SKM-1 (cell line): ENCODE results near the gene KLHDC7A.

Experiments
- DNase-seq: peaks from one replicate; lab custom pipeline; 2025; ENCODE audit not compliant: unreplicated experiment; lab: John Stamatoyannopoulos, UW

Gene KLHDC7A

DNA sequence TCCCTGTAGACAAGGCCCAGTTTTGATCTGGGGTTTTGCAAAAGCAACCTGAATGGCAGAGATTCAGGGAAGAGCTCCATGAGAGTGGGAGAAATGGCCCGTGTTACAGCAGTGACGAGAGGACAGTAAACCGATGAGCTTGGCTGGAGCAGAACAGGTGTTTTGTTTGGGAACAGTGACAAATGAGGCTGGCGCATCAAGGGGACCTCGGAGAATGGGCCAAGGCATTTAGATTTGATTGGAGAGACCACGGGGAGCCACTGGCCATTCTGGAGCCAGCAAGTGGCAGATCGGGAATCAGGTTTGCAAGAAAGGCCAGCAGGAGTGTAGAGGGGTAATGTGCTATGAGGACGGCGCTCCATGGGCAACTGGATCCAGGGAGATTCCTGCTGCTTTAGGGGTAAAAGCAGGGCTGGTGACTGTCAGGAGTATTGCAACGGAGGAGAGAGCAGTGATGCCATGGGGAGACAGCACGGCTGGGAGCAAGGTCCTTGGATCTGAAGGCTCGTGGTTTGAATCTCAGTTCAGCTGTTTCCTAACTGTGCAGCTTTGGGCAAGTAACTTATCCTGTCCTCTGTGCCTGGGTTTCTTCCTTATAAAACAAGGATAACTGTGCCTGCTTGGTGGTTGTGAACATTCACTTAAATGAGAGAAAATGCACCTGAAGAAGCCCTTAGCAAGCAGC lies 9.9 kb upstream of the KLHDC7A start:
- no peak for DNase-seq

DNA sequence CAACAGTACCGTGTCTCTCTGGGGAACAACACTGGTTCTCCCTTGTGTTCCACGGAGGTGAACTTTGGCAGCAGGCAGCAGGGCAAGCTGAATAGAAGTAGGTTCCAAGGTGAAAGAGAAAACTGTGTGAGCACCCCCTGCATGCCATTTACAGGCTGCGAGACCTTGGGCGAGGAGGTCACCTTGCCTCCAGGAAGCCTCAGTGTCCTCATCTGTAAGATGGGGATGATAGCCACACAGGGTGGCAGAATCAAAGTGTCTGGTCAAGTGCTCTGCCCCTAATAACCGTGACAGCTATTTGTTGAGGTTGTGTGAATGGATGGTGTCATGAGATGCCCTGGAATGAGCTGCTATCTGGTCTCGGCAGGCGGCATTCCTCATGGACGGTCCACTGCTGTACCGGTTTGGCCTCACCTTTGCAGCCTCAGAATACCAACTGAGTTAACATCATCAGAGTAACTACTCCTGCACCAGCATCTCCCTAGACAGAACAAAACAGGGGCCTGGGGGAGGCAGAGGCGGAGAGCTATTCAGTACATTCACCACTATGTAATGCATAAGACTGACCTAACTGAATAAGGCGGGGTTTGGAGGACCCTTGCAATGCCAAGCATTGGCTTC lies 7.4 kb upstream of the KLHDC7A start:
- no peak for DNase-seq

DNA sequence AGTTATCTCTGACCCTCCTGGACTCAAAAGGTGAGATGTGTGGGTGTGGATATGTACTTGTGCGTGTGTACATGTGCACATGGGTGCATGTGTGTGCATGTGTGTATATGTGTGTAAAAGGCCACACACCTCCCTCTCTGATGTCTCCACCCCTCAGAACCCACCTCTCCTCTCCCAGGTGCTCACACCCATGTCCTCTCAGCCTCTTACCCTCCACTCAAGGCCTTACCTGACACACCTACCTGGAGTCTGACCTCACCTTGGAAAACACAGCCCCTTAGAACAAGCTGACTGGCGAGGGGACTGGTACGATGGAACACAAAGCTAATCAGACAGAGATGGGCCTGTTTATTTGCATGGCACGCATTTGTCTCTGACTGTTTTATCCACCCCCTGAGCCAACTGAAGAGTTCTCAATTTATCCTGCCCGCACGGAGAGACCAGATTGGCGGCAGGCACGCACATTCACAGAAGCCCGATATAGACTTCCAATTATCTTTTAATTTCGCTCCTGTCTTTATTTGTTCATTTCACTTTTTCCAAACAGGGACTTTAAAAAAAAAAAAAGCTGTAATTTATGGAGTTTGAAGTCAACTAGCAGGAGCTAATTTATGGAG lies 6.1 kb upstream of the KLHDC7A start:
- no peak for DNase-seq

DNA sequence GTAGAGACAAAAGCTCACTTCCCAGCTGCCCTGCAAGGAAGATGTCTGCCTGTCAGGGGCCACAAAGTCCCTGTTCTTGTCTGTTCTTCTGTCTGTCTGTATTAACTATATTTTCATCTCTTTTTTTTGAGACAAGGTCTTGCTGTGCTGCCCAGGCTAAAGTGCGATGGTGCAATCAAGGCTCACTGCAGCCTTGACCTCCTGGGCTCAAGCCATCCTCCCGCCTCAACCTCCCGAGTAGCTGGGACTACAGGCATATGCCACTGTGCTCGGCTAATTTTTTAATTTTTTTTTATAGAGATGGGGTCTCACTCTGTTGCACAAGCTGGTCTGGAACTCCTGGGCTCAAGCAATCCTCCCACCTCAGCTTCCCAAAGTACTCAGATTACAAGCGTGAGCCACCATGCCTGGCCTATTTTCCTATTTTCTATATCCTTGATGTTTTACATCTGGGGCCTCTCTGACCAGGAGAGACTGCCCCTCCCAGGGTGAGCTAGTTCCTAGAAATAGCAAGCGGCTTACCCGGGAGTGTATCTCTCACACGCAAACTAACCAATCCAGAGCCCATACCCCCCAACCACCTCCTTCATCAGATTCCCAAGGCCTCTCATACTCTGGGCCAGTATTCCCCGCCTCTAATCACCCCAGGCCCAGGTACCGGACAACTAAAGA lies 5.4 kb upstream of the KLHDC7A start:
- DNase-seq = no peak

DNA sequence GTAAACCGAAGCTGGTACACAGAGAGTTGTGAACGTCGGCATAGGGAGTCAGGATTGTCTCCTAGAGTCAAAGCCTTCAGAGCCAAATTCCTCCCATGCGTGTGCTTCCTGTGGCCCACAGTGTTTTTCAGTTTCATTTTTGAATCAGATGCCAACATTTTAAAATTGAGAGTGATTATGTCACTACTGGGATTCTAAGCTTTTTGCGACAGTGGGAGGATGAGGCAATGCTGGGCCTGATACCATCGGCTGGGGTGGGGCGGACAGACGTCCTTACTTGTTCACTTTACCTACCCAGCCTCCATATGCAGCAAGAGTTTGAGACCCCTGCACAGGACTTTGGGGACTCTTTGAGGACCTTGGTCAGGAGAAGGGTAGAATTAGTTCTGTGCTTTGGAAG lies 1.3 kb upstream of the KLHDC7A start:
- DNase-seq = no peak

DNA sequence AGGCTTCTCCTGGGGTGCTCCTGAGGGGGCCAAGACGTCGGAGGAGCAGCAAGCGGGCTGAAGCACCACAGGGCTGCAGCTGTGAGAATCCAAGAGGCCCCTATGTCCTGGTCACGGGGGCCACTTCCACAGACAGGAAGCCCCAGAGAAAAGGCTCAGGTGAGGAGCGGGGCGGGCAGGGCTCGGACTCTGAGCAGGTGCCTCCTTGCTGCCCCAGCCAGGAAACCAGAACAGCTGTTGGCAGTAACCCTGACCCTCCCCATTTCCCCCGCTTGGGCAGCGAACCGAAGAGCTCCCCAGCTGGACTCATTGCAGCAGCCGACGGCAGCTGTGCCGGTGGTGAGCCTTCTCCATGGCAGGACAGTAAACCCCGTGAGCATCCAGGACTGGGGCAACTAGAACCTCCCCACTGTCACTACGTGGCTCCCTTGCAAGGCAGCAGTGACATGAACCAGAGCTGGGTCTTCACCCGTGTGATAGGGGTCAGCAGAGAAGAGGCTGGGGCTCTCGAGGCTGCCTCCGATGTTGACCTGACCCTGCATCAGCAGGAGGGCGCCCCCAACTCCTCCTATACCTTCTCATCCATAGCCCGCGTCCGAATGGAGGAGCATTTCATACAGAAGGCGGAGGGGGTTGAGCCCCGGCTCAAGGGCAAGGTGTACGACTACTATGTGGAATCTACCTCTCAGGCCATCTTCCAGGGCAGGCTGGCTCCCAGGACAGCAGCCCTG lies 625 bp downstream of the KLHDC7A start:
- no peak for DNase-seq

DNA sequence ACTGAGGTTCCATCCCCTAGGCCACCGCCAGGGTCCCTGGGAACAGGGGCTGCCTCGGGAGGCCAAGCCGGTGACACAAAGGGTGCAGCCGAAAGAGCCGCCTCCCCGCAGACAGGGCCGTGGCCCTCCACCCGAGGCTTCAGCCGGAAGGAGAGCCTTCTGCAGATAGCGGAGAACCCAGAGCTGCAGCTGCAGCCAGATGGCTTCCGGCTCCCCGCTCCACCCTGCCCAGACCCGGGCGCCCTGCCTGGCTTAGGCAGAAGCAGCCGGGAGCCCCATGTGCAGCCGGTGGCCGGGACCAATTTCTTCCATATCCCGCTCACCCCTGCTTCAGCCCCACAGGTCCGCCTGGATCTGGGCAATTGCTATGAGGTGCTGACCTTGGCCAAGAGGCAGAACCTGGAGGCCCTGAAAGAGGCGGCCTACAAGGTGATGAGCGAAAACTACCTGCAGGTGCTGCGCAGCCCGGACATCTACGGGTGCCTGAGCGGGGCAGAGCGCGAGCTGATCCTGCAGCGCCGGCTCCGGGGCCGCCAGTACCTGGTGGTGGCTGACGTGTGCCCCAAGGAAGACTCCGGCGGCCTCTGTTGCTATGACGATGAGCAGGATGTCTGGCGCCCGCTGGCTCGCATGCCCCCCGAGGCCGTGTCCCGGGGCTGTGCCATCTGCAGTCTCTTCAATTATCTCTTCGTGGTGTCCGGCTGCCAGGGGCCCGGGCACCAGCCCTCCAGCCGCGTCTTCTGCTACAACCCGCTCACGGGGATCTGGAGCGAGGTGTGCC lies 1.4 kb downstream of the KLHDC7A start:
- DNase-seq = no peak

DNA sequence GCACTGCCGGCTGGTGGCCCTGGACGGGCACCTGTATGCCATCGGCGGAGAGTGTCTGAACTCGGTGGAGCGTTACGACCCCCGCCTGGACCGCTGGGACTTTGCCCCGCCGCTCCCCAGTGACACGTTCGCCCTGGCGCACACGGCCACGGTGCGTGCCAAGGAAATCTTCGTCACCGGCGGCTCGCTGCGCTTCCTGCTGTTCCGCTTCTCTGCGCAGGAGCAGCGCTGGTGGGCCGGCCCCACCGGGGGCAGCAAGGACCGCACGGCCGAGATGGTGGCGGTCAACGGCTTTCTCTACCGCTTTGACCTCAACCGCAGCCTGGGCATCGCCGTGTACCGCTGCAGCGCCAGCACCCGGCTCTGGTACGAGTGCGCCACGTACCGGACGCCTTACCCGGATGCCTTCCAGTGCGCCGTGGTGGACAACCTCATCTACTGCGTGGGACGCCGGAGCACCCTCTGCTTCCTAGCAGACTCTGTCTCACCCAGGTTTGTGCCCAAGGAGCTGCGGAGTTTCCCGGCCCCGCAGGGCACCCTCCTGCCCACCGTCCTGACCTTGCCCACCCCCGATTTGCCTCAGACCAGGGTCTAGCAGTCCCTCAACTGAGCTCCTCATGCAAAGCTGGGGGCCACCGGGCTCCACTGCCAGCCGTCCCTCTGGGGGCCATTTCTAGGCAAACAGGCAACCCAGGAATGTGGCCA lies 2.1 kb downstream of the KLHDC7A start:
- DNase-seq = no peak

DNA sequence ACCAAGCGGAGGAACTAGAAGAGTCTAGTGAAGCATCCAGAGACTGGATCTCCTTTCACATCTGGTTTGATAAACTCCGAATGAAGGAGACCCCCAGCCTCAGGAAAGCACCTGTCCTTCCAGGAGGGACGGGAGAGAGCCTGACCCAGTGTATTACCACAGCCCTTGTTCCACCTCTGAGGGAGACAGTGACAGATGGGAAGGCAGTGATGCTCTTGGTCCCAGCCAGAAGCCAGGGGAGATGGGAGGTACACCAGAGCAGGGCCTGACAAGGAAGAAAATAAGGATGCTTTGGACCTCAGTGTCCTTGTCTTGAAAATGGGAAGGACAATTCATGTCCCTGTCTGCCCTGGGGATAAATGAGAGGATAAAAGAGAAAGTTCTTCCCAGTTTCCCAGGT lies 3.5 kb downstream of the KLHDC7A start:
- DNase-seq = no peak

DNA sequence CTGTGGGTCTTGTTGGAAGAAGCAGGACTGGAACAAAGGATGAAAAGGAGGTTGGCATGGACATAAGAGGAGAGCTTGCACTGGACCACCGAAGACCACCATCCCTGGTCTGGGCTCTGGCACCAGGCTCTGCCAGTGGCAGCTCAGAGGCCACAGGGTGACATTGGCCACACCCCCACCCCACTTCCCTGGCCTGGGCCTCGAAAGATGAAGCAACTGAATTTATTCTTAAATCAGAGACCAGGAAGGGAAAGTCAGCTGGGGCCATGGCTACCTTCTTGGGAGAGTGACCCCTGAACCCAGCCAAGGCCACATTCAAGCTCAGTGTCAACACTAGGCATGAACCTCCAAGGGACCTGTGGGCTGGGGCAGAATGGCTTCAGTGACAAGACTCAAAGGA lies 4.0 kb downstream of the KLHDC7A start:
- no peak for DNase-seq

DNA sequence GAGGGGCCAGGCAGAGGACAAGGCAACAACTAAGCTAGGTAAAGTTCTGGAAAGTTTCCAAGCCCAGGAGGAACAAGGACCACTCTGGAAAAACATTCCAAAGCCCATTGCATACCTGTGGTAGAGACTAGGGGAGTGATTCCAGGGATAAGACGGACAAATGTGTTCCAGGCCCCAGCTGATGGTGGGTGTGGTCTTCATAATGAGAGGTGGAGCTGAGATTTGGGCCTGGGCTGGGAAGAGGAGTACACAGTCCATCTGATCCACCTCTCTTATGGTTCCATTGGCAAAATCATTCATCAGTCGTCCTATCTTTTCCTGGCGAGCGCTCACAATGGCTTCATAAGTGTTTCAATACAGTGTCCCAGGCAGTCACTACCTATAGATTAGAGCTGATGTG lies 4.5 kb downstream of the KLHDC7A start:
- DNase-seq = no peak

DNA sequence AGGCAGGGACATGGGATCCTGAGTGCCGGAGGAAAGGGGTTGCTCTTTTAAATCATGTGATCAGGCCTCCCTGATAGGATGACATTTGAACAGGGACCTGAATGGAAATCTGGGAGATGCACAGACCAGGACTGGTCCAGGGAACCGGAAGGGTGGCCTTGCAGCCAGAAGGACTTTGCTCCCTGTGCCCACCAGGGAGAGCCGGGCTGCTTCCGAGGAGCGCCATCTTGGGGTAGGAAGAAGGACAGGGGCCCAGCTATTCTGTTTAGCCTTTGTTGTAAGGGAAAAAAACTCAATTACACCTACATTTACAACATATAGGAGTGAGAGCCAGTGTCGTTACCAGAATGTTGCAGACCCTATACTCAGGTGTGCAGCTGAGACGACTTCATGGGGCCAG lies 5.5 kb downstream of the KLHDC7A start:
- no peak for DNase-seq

DNA sequence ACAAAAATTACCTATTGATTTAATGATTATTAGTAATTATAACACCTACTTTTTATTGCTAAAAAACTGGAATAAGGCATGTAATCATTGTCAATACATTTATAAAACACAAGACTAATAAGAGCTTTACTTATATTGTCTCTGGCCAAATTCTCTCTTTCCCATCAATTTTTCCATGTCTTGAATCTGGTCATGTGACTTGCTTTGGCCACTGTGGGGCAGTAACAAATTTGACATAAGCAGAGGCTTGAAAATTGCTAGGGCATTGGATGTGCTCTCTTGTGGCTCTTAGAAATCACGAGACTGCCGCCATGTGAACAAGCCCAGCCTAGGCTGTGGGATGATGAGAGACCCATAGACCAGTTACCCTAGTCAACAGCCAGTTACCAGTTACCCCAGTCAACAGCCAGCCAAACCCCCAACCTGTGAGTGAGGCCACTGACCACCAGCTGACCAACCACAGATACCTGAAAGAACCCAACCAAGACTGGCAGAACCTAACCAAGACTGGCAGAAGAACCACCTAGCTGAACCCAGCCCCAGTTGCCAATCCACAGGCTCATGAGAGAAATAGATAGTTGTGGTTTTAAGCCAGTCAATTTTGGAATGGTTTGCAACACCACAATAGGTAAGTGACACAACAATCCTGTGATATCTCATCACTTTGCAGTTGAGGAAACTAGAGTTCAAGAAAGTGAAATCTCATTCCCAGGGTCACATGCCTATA lies 8.8 kb downstream of the KLHDC7A start:
- no peak for DNase-seq

DNA sequence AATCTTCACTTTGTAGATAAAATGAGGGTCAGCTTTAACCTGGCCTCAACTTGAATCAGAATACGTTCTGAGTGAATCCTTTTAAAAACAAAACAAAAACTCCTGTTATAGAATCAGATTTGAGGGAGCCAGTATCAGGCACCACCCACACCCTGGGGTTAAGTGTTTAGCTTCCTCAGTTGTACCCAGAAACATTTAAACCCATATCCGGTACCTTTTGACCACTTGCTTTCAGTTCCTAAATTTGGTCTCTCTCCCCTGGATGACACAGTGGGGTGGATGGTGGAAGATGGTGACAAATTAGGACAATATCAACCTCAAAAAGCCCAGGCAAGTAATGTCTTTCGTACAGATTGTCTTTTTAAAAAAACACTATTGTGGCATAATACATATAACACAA lies 10.4 kb downstream of the KLHDC7A start:
- no peak for DNase-seq

DNA sequence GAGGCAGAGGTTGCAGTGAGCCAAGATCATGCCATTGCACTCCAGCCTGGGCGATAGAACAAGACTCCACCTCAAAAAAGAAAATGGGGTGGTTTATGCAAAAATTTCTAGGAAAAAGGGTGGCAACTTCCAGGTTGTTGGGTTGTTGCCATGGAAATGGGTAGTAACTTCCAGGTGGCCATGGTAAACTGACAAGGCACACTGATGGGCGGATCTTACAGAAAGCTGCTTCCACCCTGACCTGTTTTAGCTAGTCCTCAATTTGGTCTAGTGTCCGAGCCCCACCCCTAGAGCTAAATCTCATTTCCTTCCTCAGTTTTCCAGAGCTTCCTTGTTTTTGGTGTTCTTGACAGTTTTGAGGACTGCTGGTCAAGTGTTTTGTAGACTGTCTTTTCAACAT lies 13.6 kb downstream of the KLHDC7A start:
- DNase-seq = no peak

DNA sequence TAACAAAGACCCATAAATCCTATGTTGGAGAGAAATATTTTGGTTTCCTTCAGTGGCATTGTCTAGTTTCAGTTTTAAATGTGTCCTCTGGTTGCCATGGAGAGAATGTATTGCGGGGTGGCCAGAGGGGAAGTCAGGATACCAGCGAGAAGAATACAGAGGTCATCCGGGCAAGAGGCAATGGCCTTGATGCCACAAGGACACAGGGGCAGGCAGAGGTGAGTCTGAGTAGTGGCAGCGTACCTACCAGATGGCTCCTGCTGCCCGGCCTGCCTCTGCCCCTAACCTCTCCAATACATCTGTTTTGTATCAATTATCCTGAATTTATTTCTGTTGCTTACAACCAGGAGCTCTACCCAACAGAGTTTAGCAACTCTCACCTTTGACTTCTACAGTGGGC lies 14.9 kb downstream of the KLHDC7A start:
- DNase-seq = no peak

DNA sequence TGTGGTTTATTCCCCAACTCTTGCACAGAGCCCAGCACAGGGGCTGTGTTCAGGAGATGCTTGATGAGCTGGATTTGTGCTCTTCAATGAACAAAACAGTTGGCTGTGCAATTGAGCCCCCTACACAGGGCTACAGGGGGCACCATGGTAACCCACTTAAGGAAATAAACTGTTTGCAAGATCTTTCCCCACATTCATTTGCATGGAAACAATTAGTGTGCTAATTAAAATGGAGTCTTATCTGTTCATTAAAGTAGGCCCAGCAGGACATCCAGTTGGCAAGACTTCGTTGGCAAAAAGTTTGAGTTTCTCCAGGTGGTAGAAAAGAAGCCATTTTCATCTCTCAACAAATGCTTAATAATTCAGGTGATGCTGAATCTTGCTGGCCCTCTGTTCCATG lies 15.3 kb downstream of the KLHDC7A start:
- DNase-seq = no peak

DNA sequence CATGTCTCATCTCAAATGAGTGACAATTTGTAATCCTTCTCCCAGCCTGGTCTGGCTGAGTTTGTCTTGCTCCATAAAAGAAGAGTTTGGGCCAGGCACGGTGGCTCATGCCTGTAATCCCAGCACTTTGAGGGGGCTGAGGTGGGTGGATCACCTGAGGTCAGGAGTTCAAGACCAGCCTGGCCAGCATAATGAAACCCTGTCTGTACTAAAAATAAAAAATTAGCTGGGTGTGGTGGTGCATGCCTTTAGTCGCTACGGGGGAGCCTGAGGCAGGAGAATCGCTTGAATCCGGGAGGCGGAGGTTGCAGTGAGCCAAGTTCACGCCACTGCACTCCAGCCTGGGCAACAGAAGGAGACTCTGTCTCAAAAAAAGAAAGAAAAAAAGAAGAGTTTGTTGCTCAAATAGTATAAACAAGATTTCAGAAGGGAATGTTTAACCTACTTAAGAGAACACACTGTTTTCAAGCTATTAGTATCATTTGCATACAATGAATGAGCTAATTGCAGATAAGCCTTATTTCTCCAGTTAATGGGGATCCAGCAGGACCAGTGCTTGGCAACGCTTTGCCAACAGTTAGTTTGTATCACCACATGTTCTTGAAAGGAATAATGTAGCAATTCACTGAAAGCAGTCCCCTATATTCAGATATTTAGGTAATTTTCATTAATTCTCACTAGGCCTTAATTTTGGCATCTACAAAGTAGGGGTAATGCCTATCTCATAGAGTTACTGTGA lies 15.9 kb downstream of the KLHDC7A start:
- no peak for DNase-seq

DNA sequence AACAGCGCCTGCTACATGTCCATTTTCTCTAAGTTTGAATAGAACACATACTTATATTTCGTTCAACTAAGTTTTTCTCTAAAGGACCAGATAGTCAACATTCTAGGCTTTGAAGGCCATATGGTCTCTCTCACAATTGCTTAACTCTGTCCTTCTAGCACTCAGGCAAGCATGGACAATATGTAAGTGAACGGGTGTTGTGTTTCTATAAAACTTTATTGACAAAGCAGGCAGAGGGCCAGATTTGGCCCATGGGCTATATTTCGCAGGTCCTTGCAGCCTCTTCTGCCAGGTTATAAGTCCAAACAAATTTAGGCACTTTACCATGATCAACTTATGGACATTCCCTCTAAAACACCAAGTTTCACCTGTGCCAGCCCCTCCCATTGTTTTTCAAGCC lies 21.1 kb downstream of the KLHDC7A start:
- no peak for DNase-seq
